Uterus (tissue), 4 donors: ENCODE measurements around the gene PTCD1. TPM values are rescaled to one million over a fixed set of nuclear protein-coding genes. Genes with fewer than 3 reads are reported as not detected.

Source experiments
- DNase-seq, 2 donors: peaks; one replicate each; pipeline ENCODE4 v3.0.0-alpha.2; 2019 to 2020
- H3K27ac ChIP-seq, 2 donors: fragments of 200-600 bp; sonication (generic); 1 replicate in 1 of 2; 2 replicates in 1 of 2; pipeline ENCODE4 v1.5.1; 2016 to 2018
- H3K27me3 ChIP-seq, 2 donors: fragments of 200-600 bp; sonication (generic); one replicate each; pipeline ENCODE4 v1.5.1; 2018 to 2019; ENCODE audit warnings: control low read depth in 1 of 2
- H3K36me3 ChIP-seq, 2 donors: fragments of 200-600 bp; sonication (generic); one replicate each; pipeline ENCODE4 v1.5.1; 2019; ENCODE audit warnings: control low read depth in 1 of 2
- H3K4me1 ChIP-seq, 2 donors: fragments of 200-600 bp; sonication (generic); one replicate each; pipeline ENCODE4 v1.5.1; 2018 to 2019; ENCODE audit warnings: control low read depth in 1 of 2
- H3K4me3 ChIP-seq, 2 donors: fragments of 200-600 bp; sonication (generic); 1 replicate in 1 of 2; 2 replicates in 1 of 2; pipeline ENCODE4 v1.5.1; 2018 to 2019; ENCODE audit warnings: mild to moderate bottlenecking in 1 of 2
- H3K9me3 ChIP-seq, 2 donors: fragments of 200-600 bp; sonication (generic); one replicate each; pipeline ENCODE4 v1.5.1; 2019; ENCODE audit warnings: control low read depth in 1 of 2
- CTCF ChIP-seq, 4 experiments: fragments of 200-600 bp in 2 of 4; fragments of 450-650 bp in 2 of 4; sonication (generic) in 2 of 4; IDR thresholded peaks; one replicate each; pipeline ENCODE4 v1.5.1; 2016 to 2019; ENCODE audit warnings: antibody characterized with exemption in 4 of 4, mild to moderate bottlenecking in 2 of 4, moderate library complexity in 1 of 4
- POLR2A ChIP-seq, 2 donors: fragments of 450-650 bp; IDR thresholded peaks; one replicate each; pipeline ENCODE4 v1.6.1; 2016; ENCODE audit warnings: antibody characterized with exemption in 2 of 2, mild to moderate bottlenecking in 1 of 2, moderate library complexity in 1 of 2
- intact Hi-C: fragments of 100-400 bp; cut with DNase I; formaldehyde crosslinking; loops from one replicate; pipeline ENCODE4 v1.15.1; 2023; ENCODE audit warnings: low total_unique reads
- total RNA-seq, 4 donors: library from RNA; depleted of rRNA in 3 of 4; stranded (reverse); fragments of >200 nt in 3 of 4; gene quantifications; one replicate each; pipeline versions ENCODE4 v1.1.0 to v1.2.4, GENCODE V29; 2014 to 2023
- donor health status: DM: yes; HTN: yes; CAD: no.

The PTCD1 gene
- total RNA-seq, 4 donors from 2014 or later: 1.2 to 17.4 (median 7.5) TPM

DNA sequence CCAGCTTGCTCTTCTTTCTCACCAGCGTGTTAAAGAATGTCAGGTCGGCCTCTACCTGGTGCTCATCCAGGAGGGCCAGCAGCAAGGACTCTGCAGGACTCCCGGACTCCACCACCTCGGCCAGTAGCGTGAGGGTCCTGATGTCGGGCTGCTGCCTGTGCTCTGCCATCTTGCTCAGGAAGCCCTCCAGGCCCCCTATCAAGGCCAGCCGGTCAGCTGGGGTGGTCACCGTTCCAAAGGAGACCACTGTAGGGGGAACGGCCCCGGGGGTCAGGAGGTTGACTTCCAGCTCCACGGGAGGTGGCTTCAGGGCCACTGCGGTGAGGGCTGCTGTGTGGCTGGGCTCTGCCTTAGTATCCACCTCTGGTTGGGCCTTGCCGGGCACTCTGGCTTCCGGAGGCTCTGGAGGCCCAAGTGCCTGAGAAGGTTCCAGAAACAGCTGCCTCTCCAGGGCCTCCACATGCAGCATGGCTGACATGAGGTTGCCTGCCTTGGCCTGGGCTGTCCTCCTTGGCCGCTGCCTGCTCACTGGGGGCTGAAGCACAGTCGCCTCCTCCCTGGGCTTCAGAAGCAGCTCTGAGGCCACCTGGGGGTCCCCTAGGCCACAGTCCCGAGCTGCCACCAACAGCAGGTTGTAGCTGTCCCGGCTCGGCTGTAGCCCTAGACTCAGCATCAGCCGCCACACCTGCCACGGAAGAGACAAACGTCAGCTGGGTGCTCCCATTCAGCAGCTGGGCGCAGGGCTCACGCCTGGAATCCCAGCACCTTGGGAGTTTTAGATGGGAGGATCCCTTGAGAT is 13.5 kb downstream of the PTCD1 start:
- Histone ChIP-seq H3K27ac (no peak overlapping the region), H3K36me3 (no peaks in the 10 kb centered on the region), H3K4me3 (no peak overlapping the region), H3K27me3 (no peaks in the 10 kb centered on the region), H3K4me1 (no peaks in the 10 kb centered on the region), H3K9me3 (no peaks in the 10 kb centered on the region)
- DNase-seq: no peak
- intact Hi-C loops: no loop called here
- TF ChIP-seq CTCF (IDR thresholded peaks at IDR 0.05) (no peak), POLR2A (IDR thresholded peaks at IDR 0.05) (no peak)

- TF ChIP-seq CTCF (IDR thresholded peaks at IDR 0.05) (no peak), POLR2A (IDR thresholded peaks at IDR 0.05) (no peak)
- Histone ChIP-seq H3K27ac (no peak overlapping the region), H3K36me3 (no peaks in the 10 kb centered on the region), H3K9me3 (no peaks in the 10 kb centered on the region), H3K4me3 (no peak overlapping the region), H3K4me1 (no peaks in the 10 kb centered on the region), H3K27me3 (no peaks in the 10 kb centered on the region)
- intact Hi-C loops: no loop called here
- DNase-seq: no peak
These were observed 16.0 kb downstream of the PTCD1 start for GRCh38 chr7:99422625-99423024.

DNA sequence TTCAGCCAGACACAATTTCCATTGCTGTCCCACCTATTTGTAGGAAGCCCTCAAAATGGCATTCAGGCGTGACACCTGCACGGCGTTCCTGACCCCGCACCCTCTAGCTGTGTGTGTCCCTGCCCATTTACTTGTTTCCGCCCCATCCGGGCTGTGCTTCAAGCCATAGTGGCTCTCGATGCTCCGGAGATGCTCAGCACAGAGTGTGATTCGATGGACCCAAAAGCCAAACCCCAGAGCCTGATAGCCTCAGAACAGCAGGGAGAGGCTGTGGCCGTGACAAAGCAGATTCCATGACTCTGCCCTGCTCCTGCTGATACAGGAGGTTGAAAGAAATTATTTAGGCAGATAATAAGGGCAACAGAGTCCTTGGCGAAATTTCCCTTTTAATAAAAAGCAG is 16.4 kb downstream of the PTCD1 start:
- DNase-seq: no peak
- intact Hi-C loops: no loop called here
- Histone ChIP-seq H3K4me1 (no peaks in the 10 kb centered on the region), H3K27ac (no peak overlapping the region), H3K9me3 (no peaks in the 10 kb centered on the region), H3K36me3 (no peaks in the 10 kb centered on the region), H3K4me3 (no peak overlapping the region), H3K27me3 (no peaks in the 10 kb centered on the region)
- TF ChIP-seq CTCF (IDR thresholded peaks at IDR 0.05) (no peak), POLR2A (IDR thresholded peaks at IDR 0.05) (no peak)

- Histone ChIP-seq H3K4me1 (no peaks in the 10 kb centered on the region), H3K9me3 (no peaks in the 10 kb centered on the region), H3K27me3 (no peaks in the 10 kb centered on the region), H3K36me3 (no peaks in the 10 kb centered on the region), H3K4me3 (no peak overlapping the region), H3K27ac (no peak overlapping the region)
- TF ChIP-seq POLR2A (IDR thresholded peaks at IDR 0.05): no peak
- TF ChIP-seq CTCF (IDR thresholded peaks at IDR 0.05): no peak
- DNase-seq: no peak
- intact Hi-C loops: no loop called here
These were observed 17.6 kb downstream of the PTCD1 start for GRCh38 chr7:99420986-99421385.

GRCh38 chr7:99420213-99420612 is 18.4 kb downstream of the PTCD1 start:
- no peak for TF ChIP-seq CTCF (IDR thresholded peaks at IDR 0.05)
- TF ChIP-seq POLR2A (IDR thresholded peaks at IDR 0.05): no peak
- H3K4me1 ChIP-seq: no peaks in the 10 kb centered on the region
- H3K27me3 ChIP-seq: no peaks in the 10 kb centered on the region
- no peak for DNase-seq
- no peak overlapping the region for H3K4me3 ChIP-seq
- intact Hi-C loops: no loop called here
- H3K36me3 ChIP-seq: no peaks in the 10 kb centered on the region
- H3K9me3 ChIP-seq: no peaks in the 10 kb centered on the region
- H3K27ac ChIP-seq: no peak overlapping the region
